Endometrial microvascular endothelial cells (primary cell): ENCODE data around the gene MAS1. TPM values are rescaled to one million over a fixed set of nuclear protein-coding genes. Genes with fewer than 3 reads are reported as not detected.
"Not testable (repeated sequence)": the region's sequence is repeated elsewhere in the genome, so short reads cannot be mapped to it uniquely, and the experiment has no call there.

Source experiments
- in situ Hi-C: cut with HindIII; loops from 2 replicates; pipeline ENCODE4 v1.10.0; 2017; ENCODE audit warnings: low sequenced_read_pairs, low pct_unique_long_range_greater_than_20kb; ENCODE audit errors: inconsistent ontology term
- total RNA-seq: library from RNA; depleted of rRNA; stranded (reverse); fragments of >200 nt; gene quantifications from one replicate; pipeline ENCODE4 v1.2.3, GENCODE V29; 2015; ENCODE audit errors: inconsistent ontology term

MAS1 gene
- not detected for total RNA-seq

DNA sequence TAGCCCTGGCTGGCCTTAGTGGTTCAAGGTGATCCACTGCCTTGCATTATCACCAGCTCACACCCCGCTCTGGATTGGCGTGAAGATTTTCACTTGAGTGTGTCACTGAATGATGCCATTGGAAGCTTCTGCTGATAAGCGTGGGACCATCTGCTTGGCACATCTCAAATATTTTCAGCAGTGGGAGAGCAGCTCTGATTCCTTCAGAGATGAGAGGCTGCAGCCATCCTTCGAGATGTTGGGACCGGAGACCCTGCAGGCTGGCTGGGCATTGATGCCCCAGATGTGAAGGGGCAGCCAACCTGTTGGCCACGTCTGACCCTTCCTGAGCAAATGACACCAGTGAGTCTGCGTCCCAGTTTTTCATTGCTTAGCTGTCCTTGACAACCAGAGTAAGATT, at the start of gene MAS1:
TSS of gene MAS1 (plus strand) at position 197 of the 400 bp plus-strand sequence. CDS start 15,968 bp downstream, outside the sequence.
- in situ Hi-C loops = no loop called here

DNA sequence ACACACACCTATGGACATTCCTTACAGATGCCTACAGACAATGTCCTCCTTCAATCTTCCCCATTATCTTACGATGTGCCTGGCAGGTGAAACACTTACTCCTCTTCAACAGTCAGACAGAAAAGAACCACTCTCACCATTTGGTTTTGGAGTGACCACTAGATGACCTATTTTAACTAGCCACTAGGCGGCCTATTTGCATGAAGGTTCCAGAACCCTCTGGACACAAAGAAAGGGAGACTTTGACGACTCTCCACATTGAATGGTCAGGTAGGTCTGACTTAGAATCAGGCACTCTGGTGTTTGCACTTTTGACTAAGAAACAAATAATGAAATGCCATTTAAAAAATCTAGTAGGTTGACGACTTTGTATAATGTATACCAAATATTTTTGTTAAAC, 48.8 kb upstream of the MAS1 start:
- in situ Hi-C loops = no loop called here

DNA sequence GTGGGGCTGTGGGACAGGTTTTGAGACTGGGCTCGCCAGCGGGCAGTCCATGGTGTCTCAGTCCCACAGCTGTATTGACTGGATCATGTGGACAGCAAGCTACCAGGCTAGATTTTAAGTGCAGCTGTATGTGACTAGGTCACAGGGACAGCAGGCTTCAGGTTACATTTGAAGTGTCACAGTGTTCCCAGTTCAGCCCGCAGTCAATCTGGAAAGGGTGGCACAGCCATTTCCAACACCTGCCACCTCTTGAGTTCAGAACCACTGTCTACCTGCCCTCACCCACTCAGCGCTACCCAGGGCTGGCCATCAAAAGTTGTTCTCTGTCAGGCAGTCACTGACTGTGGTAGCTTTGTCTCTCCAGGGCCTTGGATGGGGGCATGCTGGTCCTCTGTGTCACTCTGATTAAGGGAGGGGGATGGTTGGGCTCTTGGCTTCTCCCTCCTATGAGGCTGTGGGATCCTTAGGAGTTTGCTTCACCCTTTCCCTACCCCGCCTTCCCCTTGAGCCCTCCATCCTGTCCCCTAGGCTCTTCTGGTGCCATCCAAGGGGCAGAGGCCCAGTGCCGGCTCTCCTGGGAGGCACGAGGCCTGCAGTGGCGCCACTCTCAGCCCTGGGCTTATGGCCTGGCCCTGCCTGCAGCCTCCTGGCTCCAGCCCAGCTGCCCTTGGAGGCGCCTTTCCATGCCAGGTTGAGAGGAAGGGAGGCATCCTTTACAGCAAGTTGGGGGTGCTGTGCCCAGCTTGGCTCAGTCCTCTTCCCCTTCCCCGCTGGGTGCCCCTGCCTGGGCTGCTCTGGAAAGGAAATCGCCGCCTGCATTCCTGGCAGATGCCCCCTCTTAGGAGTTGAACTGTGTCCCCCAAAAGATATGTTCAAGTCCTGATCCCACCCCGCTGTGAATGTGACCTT, 45.8 kb upstream of the MAS1 start:
- in situ Hi-C loops = no loop called here

DNA sequence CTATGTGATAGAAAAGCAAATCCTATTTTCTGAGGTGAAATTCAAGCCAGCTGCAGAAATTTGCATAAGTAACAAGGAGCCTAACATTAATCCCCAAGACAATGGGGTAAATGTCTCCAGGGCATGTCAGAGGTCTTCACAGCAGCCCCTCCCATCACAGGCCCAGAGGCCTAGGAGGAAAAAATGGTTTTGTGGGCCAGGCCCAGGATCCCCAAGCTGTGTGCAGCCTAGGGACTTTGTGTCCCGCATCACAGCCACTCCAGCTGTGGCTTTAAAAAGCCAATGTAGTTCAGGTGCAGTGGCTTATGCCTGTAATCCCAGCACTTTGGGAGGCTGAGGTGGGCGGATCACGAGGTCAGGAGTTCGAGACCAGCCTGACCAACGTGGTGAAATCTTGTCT, 42.2 kb upstream of the MAS1 start:
- in situ Hi-C loops = not testable (repeated sequence)

DNA sequence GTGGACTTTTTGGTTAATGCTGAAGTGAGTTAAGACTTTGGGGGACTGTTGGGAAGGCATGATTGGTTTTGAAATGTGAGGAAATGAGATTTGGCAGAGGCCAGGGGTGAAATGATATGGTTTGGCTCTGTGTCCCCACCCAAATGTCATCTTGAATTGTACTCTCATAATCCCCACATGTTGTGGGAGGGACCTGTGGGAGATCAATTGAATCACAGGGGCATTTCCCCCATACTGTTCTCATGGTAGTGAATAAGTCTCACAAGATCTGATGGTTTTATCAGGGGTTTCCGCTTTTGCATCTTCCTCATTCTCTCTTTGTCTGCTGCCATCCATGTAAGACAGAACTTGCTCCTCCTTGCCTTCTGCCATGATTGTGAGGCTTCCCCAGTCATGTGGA, 40.9 kb upstream of the MAS1 start:
- in situ Hi-C loops = not testable (repeated sequence)

DNA sequence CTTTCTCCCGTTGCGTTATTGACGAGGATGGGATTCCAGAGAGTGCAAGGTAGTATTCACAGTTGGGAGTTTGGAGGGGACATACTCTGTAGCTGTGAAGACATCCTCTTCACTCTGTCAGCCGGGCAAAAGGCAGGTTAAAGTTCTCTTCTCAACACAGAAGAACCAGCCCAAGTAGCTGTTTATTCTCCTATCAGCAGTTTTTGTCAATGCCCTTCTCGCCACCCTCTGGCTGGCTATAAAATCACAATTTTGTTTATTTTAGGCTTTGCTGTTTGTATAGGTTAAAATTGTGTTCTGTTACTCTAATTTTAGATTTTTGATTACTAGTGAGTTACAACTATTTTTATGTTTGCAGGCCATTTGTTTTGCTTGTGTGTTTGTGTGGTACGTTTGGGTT, 37.9 kb upstream of the MAS1 start:
- in situ Hi-C loops = no loop called here

DNA sequence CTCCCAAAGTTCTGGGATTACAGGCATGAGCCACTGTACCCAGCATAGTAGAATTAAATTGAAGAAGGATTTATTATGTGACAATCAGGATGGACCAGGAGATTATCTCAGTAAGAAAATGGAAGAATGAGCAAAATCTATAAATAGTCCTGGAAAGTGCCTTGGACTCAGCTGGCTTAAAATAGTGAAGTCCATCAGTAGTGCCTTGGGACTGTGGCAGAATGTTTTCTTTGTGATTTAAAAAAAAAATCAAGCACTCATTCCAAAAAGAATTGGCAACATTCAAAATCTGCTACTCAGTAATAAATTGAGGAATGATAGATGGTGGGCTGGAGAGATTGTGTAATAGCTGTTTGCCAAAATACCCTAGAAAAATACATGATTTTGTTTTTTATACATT, 37.0 kb upstream of the MAS1 start:
- in situ Hi-C loops = no loop called here

DNA sequence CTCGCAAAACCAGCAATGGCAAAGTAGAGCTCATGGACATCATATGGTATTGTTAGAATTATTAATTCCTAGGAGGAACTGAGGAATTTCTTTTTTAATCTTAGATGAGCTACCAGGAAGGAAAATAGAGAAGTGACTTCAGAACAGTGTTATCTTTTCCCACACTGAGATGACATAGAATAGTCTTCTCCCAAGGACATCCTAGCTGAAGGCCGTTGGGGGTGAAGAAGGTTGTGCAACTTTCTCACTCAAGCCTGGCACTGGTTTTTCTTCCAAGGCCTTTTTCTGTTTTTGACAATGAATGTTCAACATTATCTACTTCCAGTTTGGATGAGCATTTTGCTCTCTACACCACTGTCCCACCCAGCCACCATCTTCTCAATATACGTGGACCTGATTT, 35.8 kb upstream of the MAS1 start:
- in situ Hi-C loops = no loop called here

DNA sequence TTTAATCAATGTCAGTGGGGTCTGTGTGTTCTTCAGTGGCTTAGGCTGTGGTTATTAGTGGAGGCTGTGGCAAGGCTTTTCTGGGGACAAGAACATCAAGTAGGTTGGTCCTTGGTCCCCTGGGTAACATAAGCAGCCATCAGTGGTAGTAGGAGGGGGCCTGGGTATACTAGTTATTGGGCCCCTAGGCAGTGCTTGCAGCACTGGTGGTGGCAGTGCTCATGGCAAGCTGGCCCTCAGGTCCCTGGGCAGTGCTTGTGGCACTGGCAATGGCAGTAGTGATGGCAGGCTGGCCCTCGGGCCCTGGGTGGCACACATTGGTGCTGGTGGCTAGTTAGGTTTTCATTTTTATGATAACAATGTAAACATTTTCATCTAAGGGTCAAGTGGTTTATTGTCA, 32.5 kb upstream of the MAS1 start:
- in situ Hi-C loops = no loop called here

DNA sequence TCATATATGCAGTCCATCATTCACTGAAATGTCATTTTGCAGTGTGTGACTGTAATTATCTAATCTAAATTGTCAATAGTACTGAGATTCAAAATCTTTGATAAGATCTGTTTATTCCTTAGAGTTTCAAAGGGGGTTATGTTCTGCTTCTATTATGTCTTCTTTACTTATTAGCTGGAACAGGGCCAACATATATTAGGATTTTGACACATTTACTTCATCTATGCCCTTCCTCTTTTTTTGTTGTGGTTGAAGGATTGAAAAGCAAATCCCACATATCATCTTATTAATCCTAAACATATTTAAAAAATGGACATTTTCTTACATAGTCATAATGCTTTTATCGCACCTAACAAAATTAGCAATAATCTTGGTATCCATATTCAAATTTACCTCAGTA, 30.3 kb upstream of the MAS1 start:
- in situ Hi-C loops = no loop called here

DNA sequence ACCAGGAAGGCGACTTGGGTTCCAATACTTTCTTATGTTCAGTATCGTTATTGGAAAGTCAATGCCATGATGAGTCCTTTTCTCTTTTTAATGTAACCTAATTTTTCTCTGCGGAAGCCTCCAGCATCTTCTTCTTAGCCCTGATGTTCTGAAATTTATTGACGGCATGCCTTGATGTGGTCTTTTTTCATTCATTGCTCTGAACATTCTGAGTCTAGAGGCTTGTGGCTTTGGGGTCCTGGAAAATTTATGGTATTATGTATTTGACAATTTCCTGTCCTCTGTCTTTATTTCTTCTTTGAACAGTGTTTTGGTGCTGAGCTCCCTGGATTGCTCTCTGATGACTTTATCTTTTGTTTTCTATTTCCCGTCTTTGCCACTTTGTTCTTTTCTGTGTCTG, 28.7 kb upstream of the MAS1 start:
- in situ Hi-C loops = no loop called here

DNA sequence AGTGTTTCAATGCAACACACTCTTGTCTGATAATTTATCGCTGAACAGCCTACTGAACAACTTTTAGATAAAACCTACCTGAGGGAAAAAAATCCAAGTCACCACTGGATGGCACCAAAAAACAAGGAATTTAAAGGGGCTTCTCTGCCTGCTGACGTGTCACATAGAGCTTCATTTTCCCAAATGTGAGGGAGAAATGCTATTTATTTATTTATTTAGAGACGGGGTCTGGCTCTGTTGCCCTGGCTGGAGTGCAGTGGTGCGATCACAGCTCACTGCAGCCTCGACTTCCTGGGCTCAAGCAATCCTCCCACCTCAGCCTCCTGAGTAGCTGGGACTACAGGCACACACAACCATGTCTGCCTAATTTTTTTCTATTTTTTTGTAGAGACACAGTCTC, 27.4 kb upstream of the MAS1 start:
- in situ Hi-C loops = not testable (repeated sequence)

DNA sequence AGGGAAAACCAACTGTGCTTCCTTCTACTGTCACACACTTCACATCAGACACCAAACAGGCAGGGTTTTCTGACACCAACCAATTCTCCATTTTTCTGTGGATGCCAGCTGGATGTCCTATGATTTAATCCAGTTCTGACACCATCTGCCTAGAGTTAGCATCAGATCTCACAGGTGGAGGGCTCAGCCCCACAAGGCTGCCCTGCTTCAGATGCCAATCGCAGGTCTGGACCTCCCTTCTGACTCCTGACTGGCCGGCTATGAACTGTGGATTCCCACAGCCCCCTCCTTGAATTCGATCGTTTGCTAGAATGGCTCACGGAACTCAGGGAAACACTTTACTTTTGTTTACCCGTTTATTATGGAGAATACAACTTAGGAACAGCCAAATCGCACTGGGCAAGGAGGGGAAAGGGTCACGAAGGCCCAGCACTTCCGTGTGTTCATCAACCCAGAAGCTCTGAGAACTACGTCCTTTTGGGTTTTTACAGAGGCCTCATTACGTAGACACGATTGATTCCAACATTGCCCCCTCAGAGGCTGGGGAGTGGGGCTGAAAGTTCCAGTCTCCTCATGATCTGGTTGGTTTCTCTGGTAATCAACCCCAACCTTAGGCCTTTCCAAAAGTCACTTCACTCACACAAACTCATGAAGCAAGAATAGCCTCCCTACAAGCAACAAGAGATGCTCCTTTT, 25.4 kb upstream of the MAS1 start:
- in situ Hi-C loops = no loop called here

DNA sequence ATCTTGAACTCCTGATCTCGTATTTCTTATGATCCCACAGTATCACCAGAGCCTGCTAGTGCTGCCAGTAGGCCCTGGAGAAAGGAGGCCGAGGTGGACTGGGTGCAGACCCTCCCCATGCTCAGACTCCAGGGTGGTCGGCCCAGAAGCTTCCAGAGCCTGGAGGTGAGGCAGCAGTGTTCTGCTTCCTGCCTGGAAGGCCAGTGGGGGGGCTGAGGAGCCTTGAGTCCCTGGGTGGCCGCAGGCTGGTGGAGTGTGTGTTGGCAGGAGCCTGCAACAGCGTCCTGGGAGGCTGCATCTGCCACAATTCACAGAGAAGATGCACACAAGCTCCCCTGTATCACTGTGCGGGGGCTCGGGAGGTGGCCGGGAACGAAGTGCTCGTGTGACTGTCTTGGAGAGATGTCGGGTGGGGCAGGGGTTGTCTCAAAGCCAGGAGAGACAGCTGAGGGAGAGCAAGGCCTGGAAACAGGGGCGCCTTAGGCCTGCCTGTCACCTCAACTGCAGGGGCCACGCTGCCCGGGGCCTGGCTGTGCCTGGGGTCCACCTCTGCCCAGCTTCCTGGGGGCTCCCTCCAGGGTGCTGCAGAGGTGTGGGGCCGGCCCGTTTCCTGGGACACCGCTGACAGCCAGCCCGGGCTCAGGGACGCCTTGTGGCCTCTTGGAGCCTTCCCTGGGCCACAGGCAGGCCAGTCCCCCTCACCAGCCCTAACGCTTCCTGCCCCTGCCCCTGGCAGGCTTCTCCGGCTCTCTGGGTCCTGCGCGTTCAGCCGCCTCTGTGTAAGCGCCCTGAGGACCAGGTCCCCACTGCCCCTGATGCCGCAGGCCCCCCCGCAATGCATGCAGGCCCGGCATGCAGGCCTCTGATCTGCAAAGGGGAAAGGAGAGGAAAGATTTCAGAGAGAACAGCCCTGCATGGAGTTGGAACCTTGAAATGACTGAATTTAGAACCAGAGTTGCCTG, 24.2 kb upstream of the MAS1 start:
- in situ Hi-C loops = no loop called here

DNA sequence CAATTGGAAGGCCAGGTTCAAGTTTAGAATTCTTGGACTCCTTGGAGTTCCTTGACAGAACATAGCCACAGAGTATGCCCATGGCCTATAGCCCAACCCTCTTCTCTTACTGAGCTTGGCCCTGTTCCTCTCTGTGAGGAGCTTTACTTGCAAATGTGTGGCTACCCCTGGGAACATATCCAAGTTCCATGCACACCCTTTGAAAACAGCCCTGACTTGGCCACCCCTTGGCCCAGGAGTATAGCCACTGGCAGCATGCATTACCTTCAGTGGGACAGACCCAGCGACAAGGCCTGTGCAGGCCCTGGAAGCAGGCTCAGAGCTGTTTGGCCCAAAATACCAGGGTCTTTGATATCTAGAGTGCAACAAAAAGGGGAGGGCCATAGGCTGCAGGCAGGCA, 19.5 kb upstream of the MAS1 start:
- in situ Hi-C loops = no loop called here

DNA sequence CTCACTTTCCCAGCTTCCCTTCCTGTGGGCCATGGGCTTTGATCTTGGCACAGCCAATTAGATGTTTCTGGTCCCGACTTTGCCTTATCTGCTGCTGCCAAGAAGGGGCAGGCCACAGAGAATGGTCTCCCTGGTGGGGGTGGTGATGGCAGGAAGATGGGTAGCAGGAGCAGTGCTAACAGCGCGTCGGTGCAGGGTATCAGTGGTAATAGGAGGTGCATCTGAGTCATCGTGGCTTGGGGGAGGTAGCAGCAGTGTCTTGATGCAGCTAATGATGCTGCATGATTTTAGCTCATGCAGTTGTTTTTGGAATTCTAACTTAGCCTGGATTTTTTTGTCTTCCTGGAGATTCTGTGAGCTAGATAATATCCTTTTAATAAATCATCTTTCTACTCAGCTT, 18.9 kb upstream of the MAS1 start:
- in situ Hi-C loops = no loop called here

DNA sequence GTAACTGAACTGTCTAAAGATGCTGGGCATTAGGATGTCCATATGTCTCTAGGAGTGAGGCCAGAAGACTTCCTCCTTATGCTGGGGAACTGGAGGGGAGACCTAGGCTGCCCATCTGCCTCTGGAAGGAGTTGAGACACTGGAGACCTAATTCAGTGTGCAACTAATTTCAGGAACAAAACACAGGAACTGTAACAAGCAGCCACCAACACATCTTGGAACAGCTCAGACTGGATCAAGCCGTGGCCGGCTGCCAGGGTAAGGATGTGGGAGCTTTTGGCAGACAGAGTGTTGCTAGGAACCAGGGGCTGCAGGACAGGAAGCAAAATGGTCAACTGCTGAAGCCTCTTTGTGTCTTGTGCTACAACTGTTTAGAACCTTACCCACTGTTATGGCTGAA, 16.4 kb upstream of the MAS1 start:
- in situ Hi-C loops = no loop called here

DNA sequence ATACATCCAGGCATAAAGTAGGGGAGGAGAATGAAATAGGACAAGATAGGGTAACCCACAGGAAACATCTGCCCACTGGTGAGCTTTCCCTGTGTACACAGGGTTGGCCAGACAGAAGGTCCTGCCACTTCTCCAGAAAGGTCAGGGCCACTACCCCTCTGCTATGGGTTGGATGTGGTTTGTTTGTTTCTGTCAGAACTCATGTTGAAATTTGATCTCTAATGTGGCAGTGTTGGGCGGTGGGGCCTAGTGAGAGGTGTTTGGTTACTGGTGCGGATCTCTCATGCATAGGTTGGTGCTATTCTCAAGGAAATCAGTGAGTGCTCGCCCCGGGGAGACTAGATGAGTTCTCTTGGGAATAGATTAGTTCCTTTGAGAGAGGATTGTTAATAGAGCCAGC, 15.6 kb upstream of the MAS1 start:
- in situ Hi-C loops = no loop called here

DNA sequence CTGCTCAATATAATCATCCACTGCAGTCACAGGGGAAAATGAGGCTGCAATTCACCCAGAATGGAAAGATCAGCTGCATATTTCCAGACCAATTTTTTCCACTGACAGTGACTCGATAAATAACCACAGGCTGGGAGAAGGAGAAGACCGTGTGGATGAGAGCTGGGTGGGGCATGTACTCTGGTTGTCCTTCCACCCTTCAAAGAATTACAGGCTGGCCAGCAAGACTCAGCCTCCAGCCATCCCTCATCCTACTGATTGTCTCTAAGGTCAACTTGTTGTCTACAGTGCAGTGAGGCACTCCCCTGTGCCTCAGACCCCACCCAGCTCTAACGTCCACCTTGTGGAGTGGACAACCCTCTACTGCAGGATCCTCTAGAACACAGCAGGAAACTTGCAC, 14.5 kb upstream of the MAS1 start:
- in situ Hi-C loops = no loop called here
